ENCODE measurements around the gene ALDH1L1. TPM values are rescaled to one million over a fixed set of nuclear protein-coding genes. Genes with fewer than 3 reads are reported as not detected.

The ALDH1L1 gene
- total and polyA plus RNA-seq, 4 donors, result 0.51 to 9.0 (median 2.8) TPM

GRCh38 chr3:126119976-126120375, 60.4 kb downstream of the ALDH1L1 start:
- DNase-seq (no peak), ATAC-seq (ENCODE audit: insufficient read depth, low FRiP score) (no peak)
- H3K36me3 ChIP-seq (ENCODE audit: control insufficient read depth in 4 of 4, insufficient read depth in 4 of 4, low read length in 4 of 4), result no peaks in the 10 kb centered on the region
- no peak overlapping the region for H3K27ac ChIP-seq (ENCODE audit: low read depth in 1 of 2, low read length in 1 of 2)
- no peak overlapping the region for H3K9ac ChIP-seq (ENCODE audit: insufficient read depth in 1 of 2, low read length in 2 of 2)
- 93 to 95% methylated on average over 8 of the region's 8 CpGs for WGBS, 2 donors
- H3K27me3 ChIP-seq (ENCODE audit: control insufficient read depth in 3 of 3, insufficient read depth in 3 of 3, low read length in 2 of 3), result no peaks in the 10 kb centered on the region
- TF ChIP-seq CTCF (IDR thresholded peaks at IDR 0.05; ENCODE audit: control extremely low read depth, extremely low read depth), result no peak
- H3K4me3 ChIP-seq, result no peak overlapping the region
- peaks cover 0 to 2% (median 0%) of the 10 kb centered on the region in 4 donors for H3K9me3 ChIP-seq (ENCODE audit: control insufficient read depth in 4 of 4, insufficient read depth in 3 of 4, low read length in 3 of 4)
- peaks cover 0 to 2% (median 0%) of the 10 kb centered on the region in 5 donors for H3K4me1 ChIP-seq (ENCODE audit: control insufficient read depth in 5 of 5, insufficient read depth in 5 of 5, low read length in 5 of 5)

GRCh38 chr3:126119008-126119675, 61.2 kb downstream of the ALDH1L1 start:
- 83 to 89% methylated on average over 7 of the region's 7 CpGs for WGBS, 2 donors
- no peak for TF ChIP-seq CTCF (IDR thresholded peaks at IDR 0.05; ENCODE audit: control extremely low read depth, extremely low read depth)
- Histone ChIP-seq H3K9me3 (ENCODE audit: control insufficient read depth in 4 of 4, insufficient read depth in 3 of 4, low read length in 3 of 4) (peaks cover 0 to 2% (median 0%) of the 10 kb centered on the region in 4 donors), H3K27me3 (ENCODE audit: control insufficient read depth in 3 of 3, insufficient read depth in 3 of 3, low read length in 2 of 3) (no peaks in the 10 kb centered on the region), H3K27ac (ENCODE audit: low read depth in 1 of 2, low read length in 1 of 2) (no peak overlapping the region), H3K4me3 (no peak overlapping the region), H3K36me3 (ENCODE audit: control insufficient read depth in 4 of 4, insufficient read depth in 4 of 4, low read length in 4 of 4) (no peaks in the 10 kb centered on the region), H3K4me1 (ENCODE audit: control insufficient read depth in 5 of 5, insufficient read depth in 5 of 5, low read length in 5 of 5) (peaks cover 0 to 2% (median 0%) of the 10 kb centered on the region in 5 donors), H3K9ac (ENCODE audit: insufficient read depth in 1 of 2, low read length in 2 of 2) (no peak overlapping the region)
- ATAC-seq (ENCODE audit: insufficient read depth, low FRiP score), result no peak
- DNase-seq, result no peak

- H3K4me1 ChIP-seq (ENCODE audit: control insufficient read depth in 5 of 5, insufficient read depth in 5 of 5, low read length in 5 of 5), result peaks cover 0 to 2% (median 0%) of the 10 kb centered on the region in 5 donors
- 81 to 88% methylated on average over 11 of the region's 11 CpGs for WGBS, 2 donors
- no peak overlapping the region for H3K9ac ChIP-seq (ENCODE audit: insufficient read depth in 1 of 2, low read length in 2 of 2)
- no peak overlapping the region for H3K27ac ChIP-seq (ENCODE audit: low read depth in 1 of 2, low read length in 1 of 2)
- ATAC-seq (ENCODE audit: insufficient read depth, low FRiP score) (no peak), DNase-seq (no peak)
- no peak for TF ChIP-seq CTCF (IDR thresholded peaks at IDR 0.05; ENCODE audit: control extremely low read depth, extremely low read depth)
- no peaks in the 10 kb centered on the region for H3K36me3 ChIP-seq (ENCODE audit: control insufficient read depth in 4 of 4, insufficient read depth in 4 of 4, low read length in 4 of 4)
- H3K27me3 ChIP-seq (ENCODE audit: control insufficient read depth in 3 of 3, insufficient read depth in 3 of 3, low read length in 2 of 3), result no peaks in the 10 kb centered on the region
- H3K9me3 ChIP-seq (ENCODE audit: control insufficient read depth in 4 of 4, insufficient read depth in 3 of 4, low read length in 3 of 4), result peaks cover 0 to 2% (median 0%) of the 10 kb centered on the region in 4 donors
- no peak overlapping the region for H3K4me3 ChIP-seq
Measured at GRCh38 chr3:126118591-126118990, 61.8 kb downstream of the ALDH1L1 start.
